GM12891 (cell line): ENCODE measurements around the gene PRKCE.

Experiments
- DNase-seq: peaks from one replicate; pipeline ENCODE4 v3.0.0; 2011; ENCODE audit warnings: low spot score; ENCODE audit not compliant: insufficient read length
- FAIRE-seq: peaks from 2 replicates; lab custom pipeline; 2011; peaks lifted over from hg19 to GRCh38; lab: Jason Lieb, UNC
- PAX5 ChIP-seq: IDR thresholded peaks from 2 replicates; pipeline ENCODE4 v1.6.1; 2011; ENCODE audit warnings: low read length, moderate library complexity, mild to moderate bottlenecking; ENCODE audit not compliant: insufficient read depth, severe bottlenecking
- POLR2A ChIP-seq: IDR thresholded peaks from 2 replicates; pipeline ENCODE4 v1.6.1; 2011; ENCODE audit warnings: low read depth, low read length, control low read depth
- POLR2AphosphoS5 ChIP-seq: IDR thresholded peaks from 2 replicates; pipeline ENCODE4 v1.6.1; 2011; ENCODE audit warnings: low read depth, low read length, control low read depth
- POU2F2 ChIP-seq: IDR thresholded peaks from 2 replicates; pipeline ENCODE4 v1.6.1; 2011; ENCODE audit warnings: low read depth, mild to moderate bottlenecking, control low read depth, low read length, moderate library complexity
- SPI1 ChIP-seq: IDR thresholded peaks from 2 replicates; pipeline ENCODE4 v1.6.1; 2011; ENCODE audit warnings: low read depth, low read length, control low read depth
- TAF1 ChIP-seq: IDR thresholded peaks from 2 replicates; pipeline ENCODE4 v1.6.1; 2011; ENCODE audit warnings: low read depth, low read length, control low read depth

Gene PRKCE

DNA sequence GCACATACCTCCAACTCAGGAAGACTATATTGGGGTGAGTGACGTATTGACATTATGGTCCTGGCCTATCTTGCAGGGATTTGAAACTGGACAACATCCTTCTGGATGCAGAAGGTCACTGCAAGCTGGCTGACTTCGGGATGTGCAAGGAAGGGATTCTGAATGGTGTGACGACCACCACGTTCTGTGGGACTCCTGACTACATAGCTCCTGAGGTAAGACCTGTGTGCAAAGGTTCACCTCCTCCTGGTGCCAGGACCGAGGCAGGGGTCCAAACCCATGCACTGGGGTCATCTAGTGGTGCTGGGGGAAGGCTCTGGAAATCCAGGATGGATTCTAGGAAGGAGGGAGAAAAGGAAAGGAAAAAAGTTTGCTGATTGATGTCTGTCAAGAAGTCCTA is 493.5 kb downstream of the PRKCE start:
- TF ChIP-seq TAF1 (no peak), SPI1 (no peak)
- no peak for FAIRE-seq
- no peak for DNase-seq

DNA sequence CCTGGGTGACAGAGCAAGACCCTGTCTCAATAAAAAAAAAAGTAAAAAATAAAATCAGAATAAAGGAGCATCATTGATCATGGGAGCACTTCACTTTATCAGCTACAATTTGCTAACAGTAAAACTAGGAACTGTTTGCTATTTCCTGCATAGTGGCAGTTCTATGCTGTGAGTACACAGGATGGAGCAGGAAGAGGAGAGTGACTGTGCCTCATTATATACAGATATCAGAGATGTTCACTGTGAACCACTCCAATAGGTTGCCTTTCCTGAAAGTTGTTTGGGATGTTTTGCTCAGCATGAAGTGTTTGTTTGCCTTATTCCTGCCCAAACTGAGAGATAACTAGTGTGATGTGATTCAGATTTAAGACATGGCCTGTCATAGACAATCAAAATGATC is 494.4 kb downstream of the PRKCE start:
- DNase-seq (no peak), FAIRE-seq (no peak)
- no peak for TF ChIP-seq POU2F2

GRCh38 chr2:46146866-46147502 is 495.5 kb downstream of the PRKCE start:
- DNase-seq (no peak), FAIRE-seq (no peak)
- TF ChIP-seq POU2F2 (no peak), SPI1 (peak; percentile 89), TAF1 (no peak)

- TF ChIP-seq SPI1: no peak
- no peak for TF ChIP-seq PAX5
- no peak for TF ChIP-seq POLR2A
- no peak for TF ChIP-seq TAF1
- TF ChIP-seq POLR2AphosphoS5: no peak
- no peak for TF ChIP-seq POU2F2
- DNase-seq (no peak), FAIRE-seq (no peak)
Measured at GRCh38 chr2:46147626-46148368, 496.3 kb downstream of the PRKCE start.

GRCh38 chr2:46148369-46148736 is 496.9 kb downstream of the PRKCE start:
- TF ChIP-seq POU2F2 (no peak), PAX5 (no peak), POLR2A (no peak), TAF1 (no peak), POLR2AphosphoS5 (no peak), SPI1 (no peak)
- DNase-seq (no peak), FAIRE-seq (no peak)

GRCh38 chr2:46150445-46150955 is 499.0 kb downstream of the PRKCE start:
- FAIRE-seq (no peak), DNase-seq (no peak)
- TF ChIP-seq TAF1 (no peak), SPI1 (no peak), PAX5 (no peak), POU2F2 (no peak), POLR2A (no peak), POLR2AphosphoS5 (no peak)

DNA sequence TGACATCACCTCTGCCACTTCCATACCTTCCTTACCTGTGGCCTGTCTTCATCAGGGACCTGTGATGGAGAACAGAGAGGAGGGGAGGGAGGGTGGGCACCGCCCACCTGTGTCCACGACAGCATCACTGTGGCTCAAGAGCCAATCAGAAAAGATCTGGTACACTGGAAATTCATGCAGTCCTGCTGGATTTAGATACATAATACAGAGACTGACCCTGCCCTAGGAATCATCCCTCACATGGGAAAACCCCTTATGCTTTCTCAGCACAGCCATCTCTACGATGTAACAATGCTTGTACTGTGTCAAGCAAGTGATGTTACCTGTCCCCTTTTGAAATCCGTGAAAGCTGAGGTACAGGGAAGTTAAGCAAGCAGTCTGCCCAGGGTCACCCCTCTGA is 500.1 kb downstream of the PRKCE start:
- DNase-seq: no peak
- peak; percentile 5 for FAIRE-seq
- TF ChIP-seq POLR2A (no peak), POU2F2 (no peak), SPI1 (no peak), PAX5 (no peak), TAF1 (no peak), POLR2AphosphoS5 (no peak)

- TF ChIP-seq PAX5 (no peak), POLR2AphosphoS5 (no peak), TAF1 (no peak), POLR2A (no peak), POU2F2 (no peak), SPI1 (no peak)
- no peak for FAIRE-seq
Measured at GRCh38 chr2:46153996-46154753, 502.7 kb downstream of the PRKCE start.

DNA sequence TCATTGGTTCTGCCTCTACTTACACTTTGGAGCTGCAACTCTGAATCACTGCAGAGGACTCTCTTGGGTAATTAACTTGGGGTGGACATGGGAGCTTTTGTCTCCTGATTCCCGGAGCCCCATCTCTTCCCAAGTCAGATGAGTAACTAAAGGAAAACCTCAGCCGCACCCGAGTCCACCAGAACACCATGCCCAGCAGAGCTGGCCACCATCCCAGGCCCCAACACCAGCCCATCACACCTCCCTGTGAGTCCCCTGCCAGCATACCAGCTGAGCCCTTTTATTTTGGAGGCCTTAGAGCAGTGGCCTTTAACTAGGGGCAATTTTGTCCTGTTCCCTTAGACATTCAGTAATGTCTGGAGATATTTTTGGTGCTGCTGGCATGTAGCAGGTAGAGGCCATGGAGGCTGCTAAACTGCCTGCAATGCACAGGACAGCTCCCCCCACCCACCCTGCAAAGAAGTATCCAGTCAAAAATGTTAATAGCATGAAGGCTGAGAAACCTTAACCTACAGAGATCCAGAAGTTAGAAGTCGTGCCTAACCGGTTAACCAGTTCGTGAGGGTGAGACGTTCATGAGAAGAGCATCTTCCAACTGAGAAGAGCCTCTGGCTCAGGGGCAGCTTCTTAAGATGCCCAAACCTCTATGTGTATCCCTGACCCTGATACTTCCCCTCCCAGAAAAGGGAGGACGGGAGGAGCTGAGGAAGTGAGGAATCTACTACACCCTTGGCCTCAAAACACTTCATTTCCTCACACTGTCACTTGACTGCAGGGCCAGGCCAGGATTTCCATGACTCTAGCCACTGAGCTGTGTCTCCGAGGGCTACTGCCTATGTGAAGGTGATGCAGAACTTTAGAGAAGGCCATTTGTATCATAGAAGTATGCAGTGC is 505.8 kb downstream of the PRKCE start:
- DNase-seq (no peak), FAIRE-seq (no peak)
- no peak for TF ChIP-seq SPI1
- no peak for TF ChIP-seq PAX5
- no peak for TF ChIP-seq POU2F2
- no peak for TF ChIP-seq POLR2A
- no peak for TF ChIP-seq TAF1
- TF ChIP-seq POLR2AphosphoS5: no peak

More at GRCh38 chr2:46153996-46154753, 502.7 kb downstream of the PRKCE start:
- no peak for DNase-seq
